A549 (cell line): ENCODE results near the gene ARF1. TPM values are rescaled to one million over a fixed set of nuclear protein-coding genes. Genes with fewer than 3 reads are reported as not detected.
"Not testable (repeated sequence)": the region's sequence is repeated elsewhere in the genome, so short reads cannot be mapped to it uniquely, and the experiment has no call there.

ENCODE experiments used
- ATAC-seq, 2 experiments: fragments of 200-7000 bp in 1 of 2; fragments of >200 bp in 1 of 2; cut with Nextera tagmentation in 1 of 2; cut with Tn5 transposase in 1 of 2; 3 replicates each; pipeline versions ENCODE4 v1.8.0 to v1.9.1; 2018 to 2020; ENCODE audit warnings: mild to moderate bottlenecking in 1 of 2, moderate library complexity in 1 of 2
- CTCF ChIA-PET: fragments of 300-600 bp; sonication (Branson Sonifier 250); formaldehyde crosslinking; extraction: SDS; loops from one replicate; lab custom pipeline; 2021; ENCODE audit warnings: antibody characterized with exemption, inconsistent platforms; lab: Yijun Ruan, JAX
- POLR2A ChIA-PET: fragments of 350-600 bp; formaldehyde crosslinking; extraction: SDS; loops from one replicate; lab custom pipeline; 2021; ENCODE audit warnings: antibody characterized with exemption, inconsistent platforms; lab: Yijun Ruan, JAX
- DNase-seq, 2 experiments: peaks; one replicate each; pipeline versions ENCODE4 v3.0.0 to v3.0.0-alpha.2; 2011 to 2016; ENCODE audit warnings: low read depth in 1 of 2, low spot score in 1 of 2
- FAIRE-seq: peaks from 2 replicates; lab custom pipeline; 2011; peaks lifted over from hg19 to GRCh38; lab: Jason Lieb, UNC
- H3K27ac ChIP-seq, 2 experiments: fragments of >200 bp; sonication (Bioruptor Twin); formaldehyde crosslinking; 3 replicates each; pipeline ENCODE4 v1.5.1; 2016 to 2017
- H3K4me1 ChIP-seq: fragments of >200 bp; sonication (Bioruptor Twin); formaldehyde crosslinking; 3 replicates; pipeline ENCODE4 v1.6.1; 2016
- H3K4me2 ChIP-seq: fragments of >200 bp; sonication (Bioruptor Twin); formaldehyde crosslinking; 3 replicates; pipeline ENCODE4 v1.6.1; 2016
- H3K4me3 ChIP-seq: fragments of >200 bp; sonication (Bioruptor Twin); formaldehyde crosslinking; 3 replicates; pipeline ENCODE4 v1.5.1; 2016
- H3K9me3 ChIP-seq: fragments of >200 bp; sonication (Bioruptor Twin); formaldehyde crosslinking; 3 replicates; pipeline ENCODE4 v1.6.1; 2016
- CHD4 ChIP-seq: fragments of 200-600 bp; sonication (generic); IDR thresholded peaks from 2 replicates; pipeline ENCODE4 v1.6.1; 2016; ENCODE audit warnings: antibody characterized with exemption, mild to moderate bottlenecking, borderline replicate concordance
- EP300 ChIP-seq, 2 experiments: fragments of >200 bp; sonication (Bioruptor Twin); formaldehyde crosslinking; IDR thresholded peaks; 2 replicates in 1 of 2; 3 replicates in 1 of 2; pipeline ENCODE4 v1.6.1; 2016 to 2017
- FOXS1 ChIP-seq: fragments of 250-450 bp; sonication (Bioruptor Pico); IDR thresholded peaks from 2 replicates; pipeline ENCODE4 v1.5.0; 2020; ENCODE audit warnings: mild to moderate bottlenecking, moderate library complexity
- GATA3 ChIP-seq: IDR thresholded peaks from 2 replicates; pipeline ENCODE4 v1.6.1; 2012; ENCODE audit warnings: borderline replicate concordance
- HMGXB4 ChIP-seq: fragments of 250-450 bp; sonication (Bioruptor Pico); IDR thresholded peaks from 2 replicates; pipeline ENCODE4 v1.5.0; 2021; ENCODE audit warnings: mild to moderate bottlenecking, moderate library complexity, borderline replicate concordance
- HOXA7 ChIP-seq: fragments of 250-450 bp; sonication (Bioruptor Pico); IDR thresholded peaks from 2 replicates; pipeline ENCODE4 v1.5.0; 2020; ENCODE audit warnings: mild to moderate bottlenecking, moderate library complexity
- MAZ ChIP-seq: fragments of 150-350 bp; IDR thresholded peaks from 2 replicates; pipeline ENCODE4 v1.6.1; 2014; ENCODE audit warnings: antibody characterized with exemption, low read depth, low read length, borderline replicate concordance
- NPAS2 ChIP-seq: fragments of 250-450 bp; sonication (Bioruptor Pico); IDR thresholded peaks from 2 replicates; pipeline ENCODE4 v1.8.0; 2022; ENCODE audit warnings: mild to moderate bottlenecking, moderate library complexity, borderline replicate concordance
- PHF8 ChIP-seq: fragments of 200-600 bp; sonication (generic); IDR thresholded peaks from 2 replicates; pipeline ENCODE4 v1.6.1; 2016; ENCODE audit warnings: low read depth, mild to moderate bottlenecking, antibody characterized with exemption, moderate library complexity, borderline replicate concordance
- POLR2A ChIP-seq: IDR thresholded peaks from 2 replicates; pipeline ENCODE4 v1.6.1; 2012; ENCODE audit warnings: mild to moderate bottlenecking, low read length
- RARB ChIP-seq: fragments of 250-450 bp; sonication (Bioruptor Pico); IDR thresholded peaks from 2 replicates; pipeline ENCODE4 v1.8.0; 2021; ENCODE audit warnings: mild to moderate bottlenecking, moderate library complexity
- TFCP2L1 ChIP-seq: fragments of 250-450 bp; sonication (Bioruptor Pico); IDR thresholded peaks from 2 replicates; pipeline ENCODE4 v1.5.0; 2021; ENCODE audit warnings: mild to moderate bottlenecking
- USF2 ChIP-seq: fragments of 450-650 bp; IDR thresholded peaks from 2 replicates; pipeline ENCODE4 v1.6.1; 2014; ENCODE audit warnings: antibody characterized with exemption
- WGBS: methylation state at CpG from one replicate; pipeline ENCODE4 v1.1.6; 2017; ENCODE audit errors: missing lambda C conversion rate; 5-methylcytosine and 5-hydroxymethylcytosine counted together
- polyA plus RNA-seq, 4 experiments: library from polyadenylated mRNA; depleted of rRNA in 3 of 4; stranded (reverse); fragments of >200 nt; fragmentation: RNase III in 1 of 4; extraction: RNeasy Plus Mini Kit Qiagen cat#74134 plus additional on column Dnase treatment in 1 of 4; gene quantifications; 2 replicates in 3 of 4; 3 replicates in 1 of 4; pipeline ENCODE4 v1.2.3, GENCODE V29; 2011 to 2017
- TF ChIP-seq, protein P1 (sequence below): fragments of >200 bp; sonication (Bioruptor Twin); formaldehyde crosslinking; IDR thresholded peaks from 3 replicates; pipeline ENCODE4 v1.5.1; 2016
- TF ChIP-seq, protein P2 (sequence below): fragments of >200 bp; sonication (Bioruptor Twin); formaldehyde crosslinking; IDR thresholded peaks from 2 replicates; pipeline ENCODE4 v1.6.1; 2016

ARF1 gene
- polyA plus RNA-seq, 2 of the 4 experiments (the other 2 are of a cell fraction), result 297 to 376 TPM

DNA sequence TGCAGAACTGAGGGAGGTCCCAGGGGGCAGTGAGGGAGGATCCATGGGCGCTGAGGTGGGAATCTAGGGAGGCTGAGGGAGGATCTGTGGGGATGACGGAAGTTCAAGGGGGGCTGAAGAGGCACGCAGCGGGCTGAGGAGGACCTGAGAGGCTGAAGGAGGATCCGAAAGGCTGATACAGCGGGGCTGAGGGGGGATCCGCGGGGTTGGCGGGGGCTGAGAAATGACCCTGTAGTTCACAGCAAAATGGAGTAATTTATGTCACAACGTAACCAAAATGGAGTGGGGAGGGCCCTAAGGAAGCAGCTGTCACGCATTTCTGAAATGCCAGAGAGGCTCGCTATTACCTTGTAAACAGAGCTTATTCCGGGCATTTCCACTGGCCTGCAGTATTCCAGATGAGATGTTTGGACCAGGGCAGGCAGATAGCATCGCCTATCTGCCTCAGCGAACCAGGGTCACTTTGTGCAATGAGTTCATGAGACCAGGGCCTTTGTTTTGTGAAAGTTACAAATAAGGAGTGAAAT, 27.5 kb downstream of the ARF1 start (continued):
- TF ChIP-seq HOXA7, result no peak
- TF ChIP-seq MAZ, result no peak
- no peak for TF ChIP-seq NPAS2 (CRISPR knock-in tag)
- TF ChIP-seq, protein P1, sequence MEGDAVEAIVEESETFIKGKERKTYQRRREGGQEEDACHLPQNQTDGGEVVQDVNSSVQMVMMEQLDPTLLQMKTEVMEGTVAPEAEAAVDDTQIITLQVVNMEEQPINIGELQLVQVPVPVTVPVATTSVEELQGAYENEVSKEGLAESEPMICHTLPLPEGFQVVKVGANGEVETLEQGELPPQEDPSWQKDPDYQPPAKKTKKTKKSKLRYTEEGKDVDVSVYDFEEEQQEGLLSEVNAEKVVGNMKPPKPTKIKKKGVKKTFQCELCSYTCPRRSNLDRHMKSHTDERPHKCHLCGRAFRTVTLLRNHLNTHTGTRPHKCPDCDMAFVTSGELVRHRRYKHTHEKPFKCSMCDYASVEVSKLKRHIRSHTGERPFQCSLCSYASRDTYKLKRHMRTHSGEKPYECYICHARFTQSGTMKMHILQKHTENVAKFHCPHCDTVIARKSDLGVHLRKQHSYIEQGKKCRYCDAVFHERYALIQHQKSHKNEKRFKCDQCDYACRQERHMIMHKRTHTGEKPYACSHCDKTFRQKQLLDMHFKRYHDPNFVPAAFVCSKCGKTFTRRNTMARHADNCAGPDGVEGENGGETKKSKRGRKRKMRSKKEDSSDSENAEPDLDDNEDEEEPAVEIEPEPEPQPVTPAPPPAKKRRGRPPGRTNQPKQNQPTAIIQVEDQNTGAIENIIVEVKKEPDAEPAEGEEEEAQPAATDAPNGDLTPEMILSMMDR, result no peak

GRCh38 chr1:228110556-228110955, 28.0 kb downstream of the ARF1 start:
- ChIA-PET POLR2A (interaction anchor here (1.2 to 1.8 kb wide), 2 partner anchors 10 to 55 kb away, joined by 4 to 6 read pairs; partner anchors contain the start of gene IBA57), CTCF (interaction anchor here (0.6 to 2.4 kb wide), 5 partner anchors 21 to 406 kb away, joined by 3 to 23 read pairs (median 3); partner anchors contain the start of gene IBA57)
- H3K9me3 ChIP-seq, result no peaks in the 10 kb centered on the region
- H3K27ac ChIP-seq, result no peak overlapping the region
- FAIRE-seq (no peak), DNase-seq (no peak), ATAC-seq (no peak)
- H3K4me3 ChIP-seq, result no peak overlapping the region
- WGBS, result 92% methylated on average over 7 of the region's 7 CpGs
- peaks cover 12% of the 10 kb centered on the region; the same call in 2 of the 3 replicates for H3K4me1 ChIP-seq
- H3K4me2 ChIP-seq, result no peak overlapping the region; the same call in 2 of the 3 replicates
- TF ChIP-seq USF2 (no peak), TFCP2L1 (no peak), EP300 (IDR thresholded peaks at IDR 0.05) (no peak)

GRCh38 chr1:228111315-228111714, 28.8 kb downstream of the ARF1 start:
- H3K9me3 ChIP-seq, ATAC-seq, POLR2A ChIA-PET, H3K4me3 ChIP-seq, DNase-seq, H3K4me2 ChIP-seq, FAIRE-seq, H3K27ac ChIP-seq: not testable (repeated sequence)
- WGBS, result 93% methylated on average over 6 of the region's 6 CpGs
- CTCF ChIA-PET, result interaction anchor here (0.9 to 2.4 kb wide), 2 partner anchors 11 to 21 kb away, joined by 5 to 23 read pairs; no protein-coding TSS in a partner anchor
- H3K4me1 ChIP-seq, result peaks cover 12% of the 10 kb centered on the region; the same call in 2 of the 3 replicates

DNA sequence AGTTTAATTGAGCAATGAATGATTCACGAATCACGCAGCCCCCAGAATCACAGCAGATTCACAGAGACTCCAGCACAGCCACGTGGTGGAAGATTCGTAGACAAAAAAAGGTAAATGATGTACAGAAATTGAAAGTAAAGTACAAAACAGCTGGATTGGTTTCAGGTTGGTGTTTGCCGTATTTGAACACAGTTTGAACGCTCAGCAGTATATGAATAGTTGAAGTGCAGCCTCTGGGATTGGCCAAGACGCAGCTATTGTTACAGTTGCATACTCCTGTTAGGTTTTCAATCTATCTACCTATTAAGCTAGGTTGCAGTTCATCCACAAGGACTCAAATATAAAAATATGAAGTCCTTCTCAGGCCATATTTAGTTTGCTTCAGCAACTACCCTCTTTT, 29.7 kb downstream of the ARF1 start:
- no peak for DNase-seq
- H3K4me3 ChIP-seq, result no peak overlapping the region
- no peak for ATAC-seq
- 80% methylated on average over 7 of the region's 7 CpGs for WGBS
- TF ChIP-seq, protein P2, sequence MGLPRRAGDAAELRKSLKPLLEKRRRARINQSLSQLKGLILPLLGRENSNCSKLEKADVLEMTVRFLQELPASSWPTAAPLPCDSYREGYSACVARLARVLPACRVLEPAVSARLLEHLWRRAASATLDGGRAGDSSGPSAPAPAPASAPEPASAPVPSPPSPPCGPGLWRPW, result no peak
- TF ChIP-seq RARB (CRISPR knock-in tag) (no peak), FOXS1 (CRISPR knock-in tag) (no peak), CHD4 (no peak), POLR2A (no peak), HMGXB4 (CRISPR knock-in tag) (no peak), GATA3 (no peak), PHF8 (no peak)
- TF ChIP-seq, all 56 proteins: peak for 0
- Histone ChIP-seq H3K4me2 (no peak overlapping the region), H3K4me1 (peaks cover 12% of the 10 kb centered on the region; the same call in 2 of the 3 replicates), H3K9me3 (peaks cover under 1% of the 10 kb centered on the region; the same call in 2 of the 3 replicates), H3K27ac (no peak overlapping the region)
- POLR2A ChIA-PET, result no interaction called here
- CTCF ChIA-PET, result interaction anchor here (5.3 kb wide), 1 partner anchor 18 kb away, joined by 28 read pairs; no protein-coding TSS in a partner anchor
- FAIRE-seq, result no peak
